ENCODE measurements around the gene MYH8. TPM values are rescaled to one million over a fixed set of nuclear protein-coding genes. Genes with fewer than 3 reads are reported as not detected.

Gene MYH8
- not detected in 2 replicates for total RNA-seq

GRCh38 chr17:10421900-10422542 lies at the start of gene MYH8:
TSS of gene MYH8 (minus strand) at chr17:10421950. CDS start at chr17:10420227, 1,723 bp downstream.

GRCh38 chr17:10469459-10469858 lies 47.7 kb upstream of the MYH8 start, which contains the start of gene MYH4:
TSS of gene MYH4 (minus strand) at chr17:10469559. CDS start at chr17:10466745, 2,814 bp downstream.

GRCh38 chr17:10372906-10373305 lies 48.8 kb downstream of the MYH8 start, which contains the start of gene MYH13:
TSS of gene MYH13 (minus strand) at chr17:10373006. CDS start at chr17:10364530, 8,476 bp downstream.

Other genes starting within 250 kb of the MYH8 start
- gene GAS7, start 223.3 kb downstream of the MYH8 start, total RNA-seq: 0.49 and 3.7 TPM in 2 replicates
- not detected in 2 replicates for gene MYH13, start 48.9 kb downstream of the MYH8 start, total RNA-seq
- gene MYH4, start 47.6 kb upstream of the MYH8 start, total RNA-seq: not detected in 2 replicates
- gene MYH1, start 96.6 kb upstream of the MYH8 start, total RNA-seq: not detected in 2 replicates
- not detected in 2 replicates for gene MYH2, start 127.7 kb upstream of the MYH8 start, total RNA-seq
- under 0.01 and 0.88 TPM in 2 replicates for gene MYH3, start 235.4 kb upstream of the MYH8 start, total RNA-seq

Measured in bladder microvascular endothelial cell (primary cell).